Endothelial cell of umbilical vein (primary cell): ENCODE results near the gene OR10J4. TPM values are rescaled to one million over a fixed set of nuclear protein-coding genes. Genes with fewer than 3 reads are reported as not detected.

Experiments
- BruUV-seq: library from RNA; stranded (reverse); fragments of 400-500 nt; replicated peaks from 2 replicates; lab custom pipeline; 2021; lab: Mats Ljungman, UMichigan
- CTCF ChIA-PET: fragments of 300-600, 350-600 bp; sonication (Branson Sonifier 250); formaldehyde crosslinking; loops from one replicate; lab custom pipeline; 2021; ENCODE audit warnings: antibody characterized with exemption, inconsistent platforms; lab: Charles Lee
- POLR2A ChIA-PET: fragments of 300-600, 350-600 bp; sonication (Branson Sonifier 250); formaldehyde crosslinking; loops from one replicate; lab custom pipeline; 2021; ENCODE audit warnings: antibody characterized with exemption, inconsistent platforms; lab: Charles Lee
- DNase-seq: peaks from one replicate; pipeline ENCODE4 v3.0.0-alpha.2; 2011; ENCODE audit warnings: low read depth, low spot score
- FAIRE-seq: peaks from 2 replicates; lab custom pipeline; 2011; peaks lifted over from hg19 to GRCh38; lab: Jason Lieb, UNC
- H2AFZ ChIP-seq: 2 replicates; pipeline ENCODE4 v1.6.0; 2012; ENCODE audit warnings: low read depth, low read length, control low read depth, inconsistent platforms
- H3K27ac ChIP-seq: 2 replicates; pipeline ENCODE4 v1.5.1; 2011; ENCODE audit warnings: low read depth, mild to moderate bottlenecking, control low read depth, low read length, moderate library complexity; ENCODE audit not compliant: insufficient read depth
- H3K27me3 ChIP-seq, 2 experiments: 2 replicates each; pipeline versions ENCODE4 v1.6.0 to v1.6.1; 2011; ENCODE audit warnings: low read length in 2 of 2, mixed read lengths in 1 of 2; ENCODE audit not compliant: control insufficient read depth in 2 of 2, insufficient read depth in 2 of 2
- H3K36me3 ChIP-seq, 2 experiments: 2 replicates in 1 of 2; 3 replicates in 1 of 2; pipeline ENCODE4 v1.5.1; 2011; ENCODE audit warnings: low read length in 2 of 2, mild to moderate bottlenecking in 1 of 2, moderate library complexity in 1 of 2; ENCODE audit not compliant: control insufficient read depth in 2 of 2, insufficient read depth in 2 of 2; ENCODE audit errors: extremely low read depth in 1 of 2
- H3K4me1 ChIP-seq: 3 replicates; pipeline ENCODE4 v1.5.1; 2011; ENCODE audit warnings: mild to moderate bottlenecking, low read length; ENCODE audit not compliant: control insufficient read depth, insufficient read depth; ENCODE audit errors: extremely low read depth
- H3K4me2 ChIP-seq: 2 replicates; pipeline ENCODE4 v1.6.1; 2011; ENCODE audit warnings: low read length, control low read depth, mixed read lengths; ENCODE audit not compliant: insufficient read depth
- H3K4me3 ChIP-seq, 3 experiments: fragments of 200-600 bp in 1 of 3; sonication (generic), shearing (Covaris generic) in 1 of 3; replicated peaks in 1 of 3; 2 replicates each; pipeline ENCODE4 v1.5.1; 2011 to 2016; ENCODE audit warnings: control low read depth in 3 of 3, low read length in 3 of 3, mild to moderate bottlenecking in 2 of 3, inconsistent platforms in 1 of 3, low read depth in 1 of 3, moderate library complexity in 1 of 3; ENCODE audit not compliant: insufficient read depth in 1 of 3
- H3K79me2 ChIP-seq: 2 replicates; pipeline ENCODE4 v1.6.0; 2012; ENCODE audit warnings: low read length, inconsistent platforms; ENCODE audit not compliant: control insufficient read depth, insufficient read depth
- H3K9ac ChIP-seq: replicated peaks from 2 replicates; pipeline ENCODE3; 2011; ENCODE audit warnings: low read length, control low read depth; ENCODE audit not compliant: insufficient read depth; ENCODE audit errors: extremely low read depth
- H3K9me1 ChIP-seq: replicated peaks from 3 replicates; pipeline ENCODE4 v1.6.0; 2011; ENCODE audit warnings: mild to moderate bottlenecking, low read length; ENCODE audit not compliant: control insufficient read depth, insufficient read depth; ENCODE audit errors: extremely low read depth
- H3K9me3 ChIP-seq: replicated peaks from 2 replicates; pipeline ENCODE4 v1.5.1; 2012; ENCODE audit warnings: low read length, inconsistent platforms; ENCODE audit not compliant: control insufficient read depth, insufficient read depth
- H4K20me1 ChIP-seq: replicated peaks from 2 replicates; pipeline ENCODE3; 2011; ENCODE audit warnings: mild to moderate bottlenecking, low read length; ENCODE audit not compliant: control insufficient read depth, insufficient read depth; ENCODE audit errors: extremely low read depth
- EZH2 ChIP-seq: IDR thresholded peaks from 2 replicates; pipeline ENCODE4 v1.6.1; 2012; ENCODE audit warnings: borderline replicate concordance, low read depth, mild to moderate bottlenecking, moderate library complexity, low read length, inconsistent platforms; ENCODE audit not compliant: severe bottlenecking
- FOS ChIP-seq: IDR thresholded peaks from 2 replicates; pipeline ENCODE4 v1.6.1; 2011; ENCODE audit warnings: mild to moderate bottlenecking, low read length, moderate library complexity, borderline replicate concordance; ENCODE audit not compliant: insufficient read depth
- GATA2 ChIP-seq: IDR thresholded peaks from 2 replicates; pipeline ENCODE4 v1.7.0; 2011; ENCODE audit warnings: low read depth, mild to moderate bottlenecking, moderate library complexity, mixed read lengths, low read length; ENCODE audit not compliant: insufficient read length, insufficient read depth
- JUN ChIP-seq: IDR thresholded peaks from 2 replicates; pipeline ENCODE4 v1.6.1; 2011; ENCODE audit warnings: borderline replicate concordance, low read depth; ENCODE audit not compliant: insufficient read length, insufficient read depth
- MYC ChIP-seq: IDR thresholded peaks from one replicate; pipeline ENCODE4 v1.6.1; 2011; ENCODE audit warnings: mild to moderate bottlenecking, low read depth, low read length
- POLR2A ChIP-seq: IDR thresholded peaks from 2 replicates; pipeline ENCODE4 v1.6.1; 2012; ENCODE audit warnings: low read depth, mild to moderate bottlenecking, control low read depth, low read length
- POLR2AphosphoS5 ChIP-seq: IDR thresholded peaks from 2 replicates; pipeline ENCODE4 v1.6.1; 2012; ENCODE audit warnings: low read depth, mild to moderate bottlenecking, control low read depth, low read length, moderate library complexity; ENCODE audit not compliant: insufficient read depth
- dilution Hi-C: fragments of 300-500 bp; cut with MboI; formaldehyde crosslinking; loops from one replicate; pipeline ENCODE4 v1.15.0; 2019; ENCODE audit warnings: low sequenced_read_pairs; ENCODE audit not compliant: extremely low pct_ligation_motif_present
- intact Hi-C: fragments of 100-400 bp; cut with micrococcal nuclease; formaldehyde crosslinking; loops from one replicate; pipeline ENCODE4 v1.10.0; 2022
- polyA plus RNA-seq, 4 experiments: library from polyadenylated mRNA; depleted of rRNA in 3 of 4; stranded (reverse) in 3 of 4; unstranded in 1 of 4; fragments of >200 nt; gene quantifications; 2 replicates each; pipeline versions ENCODE4 v1.2.1 to v1.2.3, GENCODE V29; 2011 to 2012; ENCODE audit warnings: missing spikeins in 1 of 4
- total RNA-seq: library from RNA; stranded (reverse); gene quantifications from 2 replicates; pipeline ENCODE4 v1.2.3, GENCODE V29; 2021
- TF ChIP-seq, protein P1 (sequence below): IDR thresholded peaks from 2 replicates; pipeline ENCODE4 v1.6.1; 2011; ENCODE audit not compliant: insufficient read depth, insufficient read length
- TF ChIP-seq, protein P2 (sequence below), 2 donors: IDR thresholded peaks; 1 replicate in 1 of 2; 2 replicates in 1 of 2; pipeline ENCODE4 v1.5.1; 2011; ENCODE audit warnings: low read length in 2 of 2, mild to moderate bottlenecking in 2 of 2, moderate library complexity in 2 of 2, control low read depth in 1 of 2, inconsistent platforms in 1 of 2, low read depth in 1 of 2; ENCODE audit not compliant: insufficient read depth in 1 of 2; ENCODE audit errors: extremely low read depth in 1 of 2

Gene OR10J4
- total and polyA plus RNA-seq, 2 donors (not counting 3 experiments of a cell fraction or from before 2014, with no cell fraction given): not detected

DNA sequence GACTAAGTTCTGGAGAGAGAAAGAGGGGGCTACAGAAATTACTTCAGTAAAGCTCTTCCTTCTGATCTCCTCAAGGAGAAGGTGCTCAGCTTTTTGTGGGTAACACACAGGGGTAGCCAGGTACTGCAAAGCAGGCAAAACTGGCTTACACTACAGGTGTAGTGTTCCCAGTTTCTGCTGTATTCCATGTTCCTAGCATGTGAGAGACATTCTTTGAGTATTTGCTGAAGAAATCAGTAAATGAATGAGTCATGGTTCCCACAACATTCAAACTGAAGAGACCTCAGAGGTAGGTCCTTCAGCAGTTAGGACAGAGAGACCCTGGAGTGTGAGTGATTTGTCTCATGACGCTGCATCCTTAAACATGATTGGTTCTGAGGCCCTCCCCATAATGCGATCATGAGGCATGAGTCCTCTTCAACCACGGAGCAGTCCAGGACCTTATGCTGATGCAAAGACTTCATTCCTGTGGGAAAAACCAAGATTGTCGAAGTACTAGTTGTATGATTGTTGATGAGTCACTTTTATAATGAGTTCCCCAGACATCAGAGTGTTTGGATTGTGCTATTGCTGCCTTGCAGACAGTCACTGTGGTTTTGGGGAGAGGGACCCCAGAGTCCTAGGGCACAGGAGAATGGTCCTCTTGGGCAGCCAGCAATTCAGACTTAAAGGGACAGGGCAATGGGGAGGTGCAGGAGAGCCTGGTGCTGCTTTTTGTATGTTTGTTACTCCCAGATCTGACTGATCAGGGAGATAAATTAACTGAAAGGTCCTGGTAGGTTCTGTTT is 2.7 kb upstream of the OR10J4 start:
- POLR2A ChIA-PET: no interaction called here
- Histone ChIP-seq H3K9me3 (no peaks in the 10 kb centered on the region), H3K27me3 (no peaks in the 10 kb centered on the region), H3K9ac (no peak overlapping the region), H3K79me2 (no peaks in the 10 kb centered on the region), H3K4me2 (no peak overlapping the region), H3K9me1 (no peaks in the 10 kb centered on the region), H2AFZ (no peak overlapping the region), H3K4me3 (no peak overlapping the region), H3K27ac (no peak overlapping the region), H4K20me1 (no peaks in the 10 kb centered on the region), H3K4me1 (no peaks in the 10 kb centered on the region), H3K36me3 (no peaks in the 10 kb centered on the region)
- dilution Hi-C loops (no loop called here), intact Hi-C loops (no loop called here)
- CTCF ChIA-PET: no interaction called here
- no peak for TF ChIP-seq JUN
- TF ChIP-seq, protein P1, sequence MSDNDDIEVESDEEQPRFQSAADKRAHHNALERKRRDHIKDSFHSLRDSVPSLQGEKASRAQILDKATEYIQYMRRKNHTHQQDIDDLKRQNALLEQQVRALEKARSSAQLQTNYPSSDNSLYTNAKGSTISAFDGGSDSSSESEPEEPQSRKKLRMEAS: no peak
- no peak for TF ChIP-seq POLR2AphosphoS5
- no peak for TF ChIP-seq FOS
- TF ChIP-seq GATA2: no peak
- TF ChIP-seq POLR2A: no peak
- TF ChIP-seq, protein P2, sequence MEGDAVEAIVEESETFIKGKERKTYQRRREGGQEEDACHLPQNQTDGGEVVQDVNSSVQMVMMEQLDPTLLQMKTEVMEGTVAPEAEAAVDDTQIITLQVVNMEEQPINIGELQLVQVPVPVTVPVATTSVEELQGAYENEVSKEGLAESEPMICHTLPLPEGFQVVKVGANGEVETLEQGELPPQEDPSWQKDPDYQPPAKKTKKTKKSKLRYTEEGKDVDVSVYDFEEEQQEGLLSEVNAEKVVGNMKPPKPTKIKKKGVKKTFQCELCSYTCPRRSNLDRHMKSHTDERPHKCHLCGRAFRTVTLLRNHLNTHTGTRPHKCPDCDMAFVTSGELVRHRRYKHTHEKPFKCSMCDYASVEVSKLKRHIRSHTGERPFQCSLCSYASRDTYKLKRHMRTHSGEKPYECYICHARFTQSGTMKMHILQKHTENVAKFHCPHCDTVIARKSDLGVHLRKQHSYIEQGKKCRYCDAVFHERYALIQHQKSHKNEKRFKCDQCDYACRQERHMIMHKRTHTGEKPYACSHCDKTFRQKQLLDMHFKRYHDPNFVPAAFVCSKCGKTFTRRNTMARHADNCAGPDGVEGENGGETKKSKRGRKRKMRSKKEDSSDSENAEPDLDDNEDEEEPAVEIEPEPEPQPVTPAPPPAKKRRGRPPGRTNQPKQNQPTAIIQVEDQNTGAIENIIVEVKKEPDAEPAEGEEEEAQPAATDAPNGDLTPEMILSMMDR (IDR thresholded peaks at IDR 0.05; ENCODE audit: extremely low read depth in 1 of 2, insufficient read depth in 1 of 2, low read depth in 1 of 2, low read length in 2 of 2): no peak
- TF ChIP-seq MYC: no peak
- TF ChIP-seq EZH2: no peak
- DNase-seq: peak; percentile 14
- FAIRE-seq: no peak
- BruUV-seq: no TSS peak
